HepG2 (cell line): ENCODE data around the gene SCN9A. TPM values are rescaled to one million over a fixed set of nuclear protein-coding genes. Genes with fewer than 3 reads are reported as not detected.
A peak's percentile ranks its signal among the peaks of the same experiment; 100 is the strongest.

Source experiments
- ATAC-seq: fragments of 200-7000 bp; cut with Tn5 transposase; 3 replicates; pipeline ENCODE4 v1.9.1; 2020; ENCODE audit warnings: mild to moderate bottlenecking, moderate library complexity
- BruUV-seq: library from RNA; stranded (reverse); fragments of 400-500 nt; replicated peaks from 2 replicates; lab custom pipeline; 2021; lab: Mats Ljungman, UMichigan
- CTCF ChIA-PET: fragments of 300-600 bp; formaldehyde crosslinking; extraction: SDS; loops from one replicate; lab custom pipeline; 2021; ENCODE audit warnings: low total read pairs, inconsistent platforms, low intra/inter-chr PET ratio; lab: Yijun Ruan, JAX
- POLR2A ChIA-PET: fragments of 350-600 bp; sonication (Branson Sonifier 250); formaldehyde crosslinking; loops from one replicate; lab custom pipeline; 2020; ENCODE audit warnings: antibody characterized with exemption, inconsistent platforms; lab: Yijun Ruan, JAX
- DNase-seq: peaks from one replicate; pipeline ENCODE4 v3.0.0-alpha.2; 2015; ENCODE audit warnings: low spot score
- FAIRE-seq: peaks from 3 replicates; lab custom pipeline; 2011; peaks lifted over from hg19 to GRCh38; lab: Jason Lieb, UNC
- H2AFZ ChIP-seq: one replicate; pipeline ENCODE4 v1.6.1; 2011; ENCODE audit warnings: low read length, inconsistent platforms
- H3K27ac ChIP-seq: fragments of 300-600 bp; 3 replicates; pipeline ENCODE4 v1.8.0; 2011; ENCODE audit warnings: mixed run types, mild to moderate bottlenecking, mixed read lengths, low read length, inconsistent platforms; ENCODE audit not compliant: insufficient read depth; ENCODE audit errors: extremely low read length
- H3K27me3 ChIP-seq, 2 experiments: fragments of 200-600 bp in 1 of 2; 2 replicates in 1 of 2; 3 replicates in 1 of 2; pipeline versions ENCODE4 v1.6.0 to v1.8.0; 2011; ENCODE audit warnings: low read length in 2 of 2, mild to moderate bottlenecking in 2 of 2, moderate library complexity in 2 of 2, inconsistent platforms in 1 of 2; ENCODE audit not compliant: insufficient read depth in 2 of 2, control insufficient read depth in 1 of 2
- H3K36me3 ChIP-seq, 2 experiments: fragments of 200-600 bp in 1 of 2; replicated peaks in 1 of 2; 2 replicates in 1 of 2; 3 replicates in 1 of 2; pipeline versions ENCODE4 v1.5.1 to v1.8.0; 2011; ENCODE audit warnings: low read length in 2 of 2, inconsistent platforms in 1 of 2; ENCODE audit not compliant: insufficient read depth in 2 of 2, control insufficient read depth in 1 of 2
- H3K4me1 ChIP-seq: 2 replicates; pipeline ENCODE4 v1.5.1; 2012; ENCODE audit warnings: low read length, inconsistent platforms; ENCODE audit not compliant: insufficient read depth
- H3K4me2 ChIP-seq: 2 replicates; pipeline ENCODE4 v1.6.0; 2011; ENCODE audit warnings: low read depth, low read length, inconsistent platforms
- H3K4me3 ChIP-seq, 3 experiments: fragments of 200-600 bp in 1 of 3; sonication (generic), shearing (Covaris generic) in 1 of 3; replicated peaks in 1 of 3; 2 replicates each; pipeline ENCODE4 v1.5.1; 2011 to 2016; ENCODE audit warnings: low read length in 3 of 3, inconsistent platforms in 2 of 3, low read depth in 2 of 3, mild to moderate bottlenecking in 2 of 3, control low read depth in 1 of 3, mixed read lengths in 1 of 3; ENCODE audit not compliant: insufficient read depth in 1 of 3
- H3K79me2 ChIP-seq: one replicate; pipeline ENCODE4 v1.6.1; 2011; ENCODE audit warnings: low read length, inconsistent platforms; ENCODE audit not compliant: insufficient read depth
- H3K9ac ChIP-seq: 2 replicates; pipeline ENCODE4 v1.6.0; 2011; ENCODE audit warnings: mild to moderate bottlenecking, low read depth, low read length, inconsistent platforms; ENCODE audit not compliant: insufficient read depth
- H3K9me3 ChIP-seq: 2 replicates; pipeline ENCODE4 v1.5.1; 2012; ENCODE audit warnings: mild to moderate bottlenecking, low read length
- H4K20me1 ChIP-seq: 2 replicates; pipeline ENCODE4 v1.6.0; 2011; ENCODE audit warnings: inconsistent platforms, mild to moderate bottlenecking, low read length, moderate library complexity; ENCODE audit not compliant: insufficient read depth
- DDIT3 ChIP-seq: sonication (generic); formaldehyde crosslinking; IDR thresholded peaks from 2 replicates; pipeline ENCODE4 v1.4.0; 2020; ENCODE audit warnings: mild to moderate bottlenecking, missing genetic modification reagents
- DRAP1 ChIP-seq: IDR thresholded peaks from 2 replicates; pipeline ENCODE4 v1.6.1; 2016; ENCODE audit warnings: missing genetic modification reagents, missing compliant biosample characterization
- FIP1L1 ChIP-seq: fragments of 200-400 bp; formaldehyde crosslinking; IDR thresholded peaks from 2 replicates; pipeline ENCODE4 v1.6.1; 2018; ENCODE audit warnings: low read depth, mild to moderate bottlenecking, low read length, moderate library complexity, borderline replicate concordance; ENCODE audit not compliant: insufficient read depth
- HNF4A ChIP-seq: sonication (generic); formaldehyde crosslinking; IDR thresholded peaks from 2 replicates; pipeline ENCODE4 v1.4.0; 2020; ENCODE audit warnings: missing genetic modification reagents
- MTF1 ChIP-seq: sonication (generic); formaldehyde crosslinking; IDR thresholded peaks from 2 replicates; pipeline ENCODE4 v1.5.0; 2020; ENCODE audit warnings: missing genetic modification reagents
- NAIF1 ChIP-seq: sonication (generic); formaldehyde crosslinking; IDR thresholded peaks from 2 replicates; pipeline ENCODE4 v1.5.0; 2020; ENCODE audit warnings: mild to moderate bottlenecking, missing genetic modification reagents, borderline replicate concordance
- ZMYM4 ChIP-seq: sonication (generic); formaldehyde crosslinking; IDR thresholded peaks from 2 replicates; pipeline ENCODE4 v1.8.1; 2023; ENCODE audit warnings: mild to moderate bottlenecking, missing genetic modification reagents
- ZNF143 ChIP-seq: sonication (generic); formaldehyde crosslinking; IDR thresholded peaks from 2 replicates; pipeline ENCODE4 v1.4.0; 2020; ENCODE audit warnings: missing genetic modification reagents
- ZNF281 ChIP-seq: sonication (generic); formaldehyde crosslinking; IDR thresholded peaks from 2 replicates; pipeline ENCODE4 v1.4.0; 2020; ENCODE audit warnings: missing genetic modification reagents, borderline replicate concordance
- ZNF292 ChIP-seq: sonication (generic); formaldehyde crosslinking; IDR thresholded peaks from 2 replicates; pipeline ENCODE4 v1.8.1; 2022; ENCODE audit warnings: mild to moderate bottlenecking, low read depth, missing genetic modification reagents, borderline replicate concordance
- ZNF383 ChIP-seq: sonication (generic); formaldehyde crosslinking; IDR thresholded peaks from 2 replicates; pipeline ENCODE4 v1.4.0; 2020; ENCODE audit warnings: missing genetic modification reagents, mild to moderate bottlenecking, borderline replicate concordance
- ZNF577 ChIP-seq: sonication (generic); formaldehyde crosslinking; IDR thresholded peaks from 2 replicates; pipeline ENCODE4 v1.4.0; 2020; ENCODE audit warnings: mild to moderate bottlenecking, low read depth, missing genetic modification reagents, borderline replicate concordance
- ZNF710 ChIP-seq: sonication (generic); formaldehyde crosslinking; IDR thresholded peaks from 2 replicates; pipeline ENCODE4 v1.5.0; 2020; ENCODE audit warnings: mild to moderate bottlenecking, missing genetic modification reagents, borderline replicate concordance
- ZNF737 ChIP-seq: sonication (generic); formaldehyde crosslinking; IDR thresholded peaks from 2 replicates; pipeline ENCODE4 v1.5.0; 2020; ENCODE audit warnings: missing genetic modification reagents, mild to moderate bottlenecking, borderline replicate concordance
- WGBS: methylation state at CpG from one replicate; pipeline ENCODE4 v1.1.6; 2017; ENCODE audit warnings: low lambda C conversion rate; 5-methylcytosine and 5-hydroxymethylcytosine counted together
- in situ Hi-C: cut with HindIII; loops from 2 replicates; pipeline ENCODE4 v1.10.0; 2017; ENCODE audit warnings: low pct_unique_long_range_greater_than_20kb; ENCODE audit not compliant: extremely low pct_ligation_motif_present
- intact Hi-C: fragments of 100-400 bp; cut with micrococcal nuclease; formaldehyde crosslinking; loops from one replicate; pipeline ENCODE4 v1.10.0; 2022; ENCODE audit not compliant: unreplicated experiment
- polyA plus RNA-seq, 8 experiments: library from polyadenylated mRNA; depleted of rRNA in 3 of 8; stranded (reverse) in 7 of 8; unstranded in 1 of 8; fragments of >200 nt; fragmentation: Illumina TruSeq in 4 of 8; extraction: Trizol in 4 of 8; gene quantifications; 2 replicates each; pipeline versions ENCODE4 v1.2.1 to v1.2.3, GENCODE V29; 2011 to 2016; ENCODE audit warnings: low read depth in 4 of 8, missing spikeins in 1 of 8, mixed read lengths in 1 of 8; ENCODE audit not compliant: insufficient read depth in 1 of 8
- total RNA-seq, 5 experiments: library from RNA; depleted of rRNA; stranded (reverse); fragments of >200 nt; fragmentation: Illumina TruSeq; extraction: Trizol; gene quantifications; 2 replicates each; pipeline ENCODE4 v1.2.3, GENCODE V29; 2016; ENCODE audit warnings: low read depth in 1 of 5

Gene SCN9A
- total and polyA plus RNA-seq, 2 of the 13 experiments (the other 11 are each of a cell fraction or from before 2014, with no cell fraction given) = 15.3 to 24.3 TPM

- TF ChIP-seq ZNF281 (CRISPR knock-in tag) (no peak), DRAP1 (CRISPR knock-in tag) (0 out of 2 replicates have a peak, but pooled peaks have one; percentile 30), ZNF577 (CRISPR knock-in tag) (no peak), ZNF710 (peak; percentile 51; the same call in 1 of the 2 replicates)
Measured at GRCh38 chr2:166372046-166372445, 3.7 kb downstream of the SCN9A start (continued).

GRCh38 chr2:166365803-166366420 lies 9.8 kb downstream of the SCN9A start:
- no peaks in the 10 kb centered on the region; a peak in 3 of 5 replicates for H3K36me3 ChIP-seq
- no TSS peak for BruUV-seq
- peaks cover 30% of the 10 kb centered on the region for H3K79me2 ChIP-seq
- 95% methylated on average over 6 of the region's 6 CpGs for WGBS
- no peaks in the 10 kb centered on the region for H4K20me1 ChIP-seq
- H3K27ac ChIP-seq = no peak overlapping the region
- no peak for DNase-seq
- CTCF ChIA-PET = no interaction called here
- H3K9me3 ChIP-seq = no peaks in the 10 kb centered on the region
- intact Hi-C loops = no loop called here
- no peak for ATAC-seq
- no peaks in the 10 kb centered on the region for H3K27me3 ChIP-seq
- H2AFZ ChIP-seq = no peak overlapping the region
- no peak overlapping the region for H3K4me2 ChIP-seq
- FAIRE-seq = no peak
- POLR2A ChIA-PET = interaction anchor here (1.0 kb wide), 1 partner anchor 9 kb away, joined by 3 read pairs; the partner anchor contains the start of gene SCN9A
- peaks cover 32% of the 10 kb centered on the region for H3K4me1 ChIP-seq
- no peak overlapping the region for H3K9ac ChIP-seq
- no peak overlapping the region for H3K4me3 ChIP-seq
- in situ Hi-C loops = no loop called here
- TF ChIP-seq ZNF383 (CRISPR knock-in tag) (no peak), MTF1 (CRISPR knock-in tag) (no peak), DDIT3 (no peak), HNF4A (no peak), NAIF1 (no peak), ZMYM4 (no peak), FIP1L1 (no peak), ZNF292 (no peak), ZNF737 (CRISPR knock-in tag) (no peak), ZNF143 (no peak)
